Activated T-cell treated with anti-CD3 and anti-CD28 coated beads, Interleukin-2, amount 50 U/mL, for 4 hours (primary cell): Measurements from ENCODE around the gene SYT6. TPM values are rescaled to one million over a fixed set of nuclear protein-coding genes. Genes with fewer than 3 reads are reported as not detected.
"Not testable (repeated sequence)": the region's sequence is repeated elsewhere in the genome, so short reads cannot be mapped to it uniquely, and the experiment has no call there.

ENCODE experiments used
- ATAC-seq, 2 donors: fragments of 200-7000 bp; cut with Tn5 transposase; one replicate each; pipeline ENCODE4 v1.10.0; 2021
- DNase-seq: peaks from one replicate; pipeline ENCODE4 v3.0.0-alpha.2; 2020
- H3K27me3 Mint-ChIP-seq: one replicate; pipeline ENCODE4 v1.8.0; 2021; ENCODE audit warnings: low read depth, mixed read lengths
- H3K36me3 Mint-ChIP-seq: one replicate; pipeline ENCODE4 v1.8.0; 2022; ENCODE audit warnings: mixed read lengths; ENCODE audit not compliant: insufficient read depth
- H3K4me1 Mint-ChIP-seq: one replicate; pipeline ENCODE4 v1.8.0; 2021; ENCODE audit warnings: low read depth, mixed read lengths
- H3K4me3 Mint-ChIP-seq: one replicate; pipeline ENCODE4 v1.8.0; 2021; ENCODE audit warnings: mild to moderate bottlenecking, moderate library complexity, mixed read lengths
- H3K9me3 Mint-ChIP-seq: one replicate; pipeline ENCODE4 v1.8.0; 2021; ENCODE audit warnings: mixed read lengths
- total RNA-seq, 3 donors: library from RNA; stranded (reverse); gene quantifications; one replicate each; pipeline ENCODE4 v1.2.1, GENCODE V29; 2021

Gene SYT6
- total RNA-seq, 3 donors from 2014 or later: not detected

GRCh38 chr1:114082867-114083585 lies 70.6 kb downstream of the SYT6 start:
- Mint-ChIP-seq H3K9me3 (no peaks in the 10 kb centered on the region), H3K4me1 (no peaks in the 10 kb centered on the region), H3K27me3 (peaks cover under 1% of the 10 kb centered on the region), H3K36me3 (no peaks in the 10 kb centered on the region), H3K4me3 (no peak overlapping the region)
- ATAC-seq (no peak), DNase-seq (no peak)

- ATAC-seq: no peak
- H3K36me3 Mint-ChIP-seq: no peaks in the 10 kb centered on the region
- no peak for DNase-seq
- no peaks in the 10 kb centered on the region for H3K9me3 Mint-ChIP-seq
- no peaks in the 10 kb centered on the region for H3K4me1 Mint-ChIP-seq
- no peak overlapping the region for H3K4me3 Mint-ChIP-seq
- peaks cover 2% of the 10 kb centered on the region for H3K27me3 Mint-ChIP-seq
Measured at GRCh38 chr1:114082304-114082630, 71.4 kb downstream of the SYT6 start.

GRCh38 chr1:114081437-114082303 lies 72.0 kb downstream of the SYT6 start:
- H3K4me3 Mint-ChIP-seq: no peak overlapping the region
- no peaks in the 10 kb centered on the region for H3K4me1 Mint-ChIP-seq
- DNase-seq: no peak

GRCh38 chr1:114080511-114081436 lies 72.9 kb downstream of the SYT6 start:
- Mint-ChIP-seq H3K4me1 (no peaks in the 10 kb centered on the region), H3K27me3 (peaks cover 2% of the 10 kb centered on the region), H3K9me3 (no peaks in the 10 kb centered on the region), H3K36me3 (no peaks in the 10 kb centered on the region), H3K4me3 (no peak overlapping the region)
- ATAC-seq (no peak), DNase-seq (no peak)

More at GRCh38 chr1:114081437-114082303, 72.0 kb downstream of the SYT6 start:
- Mint-ChIP-seq H3K36me3 (no peaks in the 10 kb centered on the region), H3K9me3 (no peaks in the 10 kb centered on the region), H3K27me3 (peaks cover 2% of the 10 kb centered on the region)
- ATAC-seq: no peak

GRCh38 chr1:114079596-114080190 lies 74.0 kb downstream of the SYT6 start:
- DNase-seq (no peak), ATAC-seq (no peak)
- H3K4me3 Mint-ChIP-seq: no peak overlapping the region
- no peaks in the 10 kb centered on the region for H3K4me1 Mint-ChIP-seq
- H3K27me3 Mint-ChIP-seq: peaks cover 2% of the 10 kb centered on the region
- H3K36me3 Mint-ChIP-seq: no peaks in the 10 kb centered on the region
- no peaks in the 10 kb centered on the region for H3K9me3 Mint-ChIP-seq

GRCh38 chr1:114078116-114078515 lies 75.6 kb downstream of the SYT6 start:
- Mint-ChIP-seq H3K36me3 (no peaks in the 10 kb centered on the region), H3K4me1 (no peaks in the 10 kb centered on the region), H3K4me3 (no peak overlapping the region), H3K9me3 (peaks cover 3% of the 10 kb centered on the region), H3K27me3 (peaks cover 2% of the 10 kb centered on the region)
- DNase-seq: no peak
- ATAC-seq: no peak

GRCh38 chr1:114077188-114077587 lies 76.5 kb downstream of the SYT6 start:
- ATAC-seq (no peak), DNase-seq (no peak)
- H3K36me3 Mint-ChIP-seq: no peaks in the 10 kb centered on the region
- no peaks in the 10 kb centered on the region for H3K4me1 Mint-ChIP-seq
- H3K4me3 Mint-ChIP-seq: no peak overlapping the region
- H3K9me3 Mint-ChIP-seq: peaks cover 3% of the 10 kb centered on the region
- peaks cover 2% of the 10 kb centered on the region for H3K27me3 Mint-ChIP-seq

- H3K4me1 Mint-ChIP-seq: no peaks in the 10 kb centered on the region
- peaks cover 9% of the 10 kb centered on the region for H3K9me3 Mint-ChIP-seq
- no peak overlapping the region for H3K4me3 Mint-ChIP-seq
- H3K27me3 Mint-ChIP-seq: peaks cover 2% of the 10 kb centered on the region
- ATAC-seq (no peak), DNase-seq (no peak)
- H3K36me3 Mint-ChIP-seq: no peaks in the 10 kb centered on the region
Measured at GRCh38 chr1:114076308-114076707, 77.4 kb downstream of the SYT6 start.

GRCh38 chr1:114075546-114076242 lies 78.0 kb downstream of the SYT6 start:
- Mint-ChIP-seq H3K4me1 (no peaks in the 10 kb centered on the region), H3K36me3 (no peaks in the 10 kb centered on the region), H3K27me3 (peaks cover 4% of the 10 kb centered on the region), H3K4me3 (no peak overlapping the region), H3K9me3 (peaks cover 9% of the 10 kb centered on the region)
- DNase-seq: no peak
- ATAC-seq: no peak

GRCh38 chr1:114075105-114075504 lies 78.6 kb downstream of the SYT6 start:
- ATAC-seq: no peak
- Mint-ChIP-seq H3K4me1 (no peaks in the 10 kb centered on the region), H3K27me3 (peaks cover 6% of the 10 kb centered on the region), H3K36me3 (no peaks in the 10 kb centered on the region), H3K4me3 (no peak overlapping the region), H3K9me3 (peaks cover 9% of the 10 kb centered on the region)
- DNase-seq: no peak

GRCh38 chr1:114072246-114072645 lies 81.4 kb downstream of the SYT6 start:
- peaks cover 9% of the 10 kb centered on the region for H3K9me3 Mint-ChIP-seq
- H3K27me3 Mint-ChIP-seq: peaks cover 4% of the 10 kb centered on the region
- no peak overlapping the region for H3K4me3 Mint-ChIP-seq
- ATAC-seq (no peak), DNase-seq (no peak)
- no peaks in the 10 kb centered on the region for H3K36me3 Mint-ChIP-seq
- H3K4me1 Mint-ChIP-seq: no peaks in the 10 kb centered on the region

- not testable (repeated sequence) for ATAC-seq, H3K27me3 Mint-ChIP-seq, H3K4me3 Mint-ChIP-seq, DNase-seq, H3K36me3 Mint-ChIP-seq, H3K4me1 Mint-ChIP-seq, H3K9me3 Mint-ChIP-seq
Measured at GRCh38 chr1:114069762-114070161, 83.9 kb downstream of the SYT6 start.

- H3K4me1 Mint-ChIP-seq, DNase-seq, H3K27me3 Mint-ChIP-seq: not testable (repeated sequence)
Measured at GRCh38 chr1:114068684-114069083, 85.0 kb downstream of the SYT6 start.

More at GRCh38 chr1:114068684-114069083, 85.0 kb downstream of the SYT6 start:
- ATAC-seq, H3K9me3 Mint-ChIP-seq, H3K36me3 Mint-ChIP-seq, H3K4me3 Mint-ChIP-seq: not testable (repeated sequence)
